ELR (cell line): ENCODE results near the gene SYVN1.
A peak's percentile ranks its signal among the peaks of the same experiment; 100 is the strongest.

Source experiments
- DNase-seq: peaks from one replicate; pipeline ENCODE4 v3.0.0-alpha.2; 2015; ENCODE audit warnings: low read depth

SYVN1 gene

GRCh38 chr11:65087827-65088226, 46.5 kb downstream of the SYVN1 start:
- DNase-seq = no peak

GRCh38 chr11:65087216-65087615, 47.1 kb downstream of the SYVN1 start:
- DNase-seq = no peak

- DNase-seq = no peak
Observed at GRCh38 chr11:65086809-65087208, 47.5 kb downstream of the SYVN1 start.

DNA sequence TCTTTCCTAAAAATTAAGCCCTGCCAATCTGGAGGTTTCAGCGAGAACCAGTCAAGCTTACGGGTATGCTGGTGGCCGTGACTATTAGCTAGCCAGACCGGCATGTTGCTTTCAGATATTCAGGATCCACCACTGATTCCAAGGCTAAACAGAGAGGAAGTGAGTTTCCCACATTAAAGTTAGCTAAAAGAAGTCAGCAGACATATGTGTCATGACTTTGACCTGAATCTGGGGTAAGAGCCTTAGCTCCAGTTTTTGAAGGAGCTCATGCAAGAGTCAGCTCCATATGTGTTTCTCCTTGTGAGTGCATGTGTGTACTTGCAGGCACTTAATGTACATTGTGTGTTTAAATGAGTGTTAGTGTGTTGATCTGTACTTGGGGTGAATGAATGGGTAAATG, 48.9 kb downstream of the SYVN1 start:
- DNase-seq = no peak

- DNase-seq = no peak
Observed at GRCh38 chr11:65084598-65085375, 49.5 kb downstream of the SYVN1 start.

DNA sequence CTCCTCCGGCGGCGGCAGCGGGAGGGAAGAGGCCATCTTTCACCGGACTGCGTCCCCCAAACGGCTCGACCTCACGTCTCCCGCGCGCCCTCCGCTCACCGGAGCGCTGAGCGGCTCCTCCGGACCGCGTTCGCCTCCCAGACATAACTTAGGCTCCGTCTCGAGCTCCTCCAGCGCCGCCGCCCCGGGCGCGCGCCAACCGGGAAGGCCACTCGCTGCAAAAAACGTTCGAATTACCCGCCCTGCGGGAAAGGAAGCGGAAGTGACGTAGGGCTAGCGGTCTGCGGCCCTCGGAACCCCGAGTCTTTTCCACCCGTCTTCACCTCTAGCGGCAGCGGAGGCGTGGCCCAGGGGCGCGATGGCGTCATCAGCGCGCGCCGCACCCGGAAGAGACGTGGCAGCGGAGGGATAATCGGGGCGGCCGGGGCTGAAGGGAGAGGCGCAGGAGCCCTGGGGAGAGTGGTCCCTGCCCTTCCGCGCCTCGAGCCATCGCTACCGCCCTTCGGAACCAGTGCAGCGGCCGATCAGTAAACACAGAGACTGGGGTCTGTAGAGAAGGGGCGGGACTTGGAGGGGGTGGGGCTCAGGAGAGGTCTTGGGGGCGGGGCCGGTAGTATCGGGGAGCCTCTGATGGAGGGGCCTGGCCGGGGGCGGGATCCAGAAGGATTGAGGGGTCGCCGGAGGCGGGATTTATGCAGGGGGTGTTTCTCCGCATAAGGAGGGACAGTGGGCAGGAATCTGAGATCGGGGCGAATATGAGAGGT, 50.3 kb downstream of the SYVN1 start, which contains the start of the genes CDCA5 and ZFPL1:
Gene CDCA5, minus strand, starts transcription at position 207 of the 764 bp plus-strand sequence. Its CDS starts 62 bp downstream, at position 145.
Gene ZFPL1, plus strand, starts transcription at position 389 of the 764 bp plus-strand sequence. CDS start 477 bp downstream, outside the sequence.
- peak; percentile 96 for DNase-seq

- DNase-seq = peak; percentile 37
Observed at GRCh38 chr11:65083134-65083833, 51.0 kb downstream of the SYVN1 start.

DNA sequence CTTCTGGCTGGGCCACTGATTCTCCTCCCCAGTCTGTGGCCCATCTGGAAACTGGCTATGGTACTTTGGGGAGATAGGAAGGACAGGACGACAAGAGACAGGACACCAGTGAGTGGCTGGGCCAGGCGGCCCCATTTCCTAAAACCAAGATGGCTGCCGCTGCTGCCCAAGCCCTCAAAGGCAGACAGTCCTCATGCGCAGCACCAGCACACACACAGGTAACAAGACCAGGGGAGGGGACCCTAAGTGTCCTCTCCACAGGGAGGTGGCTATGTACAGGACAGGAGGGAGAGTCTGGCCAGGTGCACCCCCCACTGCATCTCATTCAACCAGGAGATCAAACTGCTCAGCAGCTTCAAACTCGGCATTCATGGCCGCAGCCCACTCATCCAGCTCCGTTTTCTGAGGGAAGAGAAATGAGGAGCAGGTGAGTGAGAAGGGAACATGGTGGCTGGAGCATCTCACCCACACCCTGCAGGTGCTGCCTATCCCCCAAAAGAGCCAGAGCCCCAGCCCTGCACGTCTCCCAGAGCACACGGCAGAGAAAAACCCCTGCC, 55.5 kb downstream of the SYVN1 start:
- no peak for DNase-seq

- DNase-seq = peak; percentile 54
Observed at GRCh38 chr11:65078151-65078550, 56.2 kb downstream of the SYVN1 start.

GRCh38 chr11:65077451-65077850, 56.9 kb downstream of the SYVN1 start:
- DNase-seq = peak; percentile 36
